HCT116 (cell line): ENCODE measurements around the gene ZNF536.
"Not testable (repeated sequence)": the region's sequence is repeated elsewhere in the genome, so short reads cannot be mapped to it uniquely, and the experiment has no call there.

ENCODE experiments used
- ATF3 ChIP-seq: IDR thresholded peaks from 2 replicates; pipeline ENCODE4 v1.6.1; 2012
- CEBPB ChIP-seq: IDR thresholded peaks from 2 replicates; pipeline ENCODE4 v1.6.1; 2012; ENCODE audit warnings: low read depth
- CTCF ChIP-seq, 3 experiments: fragments of 200-600 bp in 1 of 3; sonication (generic) in 1 of 3; IDR thresholded peaks in 2 of 3; conservative IDR thresholded peaks in 1 of 3; 2 replicates each; pipeline ENCODE4 v1.5.1; 2012 to 2017; ENCODE audit warnings: low read depth in 2 of 3, low read length in 2 of 3, antibody characterized with exemption in 1 of 3, borderline replicate concordance in 1 of 3, control low read depth in 1 of 3, mild to moderate bottlenecking in 1 of 3, mixed read lengths in 1 of 3, mixed run types in 1 of 3, moderate library complexity in 1 of 3; ENCODE audit not compliant: insufficient read depth in 1 of 3
- EZH2 ChIP-seq: fragments of 200-600 bp; sonication (generic); IDR thresholded peaks from 2 replicates; pipeline ENCODE4 v1.6.1; 2017; ENCODE audit warnings: antibody characterized with exemption, mixed run types
- EZH2phosphoT487 ChIP-seq: fragments of 200-600 bp; IDR thresholded peaks from 2 replicates; pipeline ENCODE4 v1.6.1; 2018; ENCODE audit warnings: antibody characterized with exemption, borderline replicate concordance
- JUND ChIP-seq: IDR thresholded peaks from 2 replicates; pipeline ENCODE4 v1.6.1; 2012
- POLR2A ChIP-seq: IDR thresholded peaks from 2 replicates; pipeline ENCODE4 v1.7.0; 2011; ENCODE audit warnings: borderline replicate concordance; ENCODE audit not compliant: insufficient read depth, insufficient read length; ENCODE audit errors: extremely low read depth
- RAD21 ChIP-seq: IDR thresholded peaks from 2 replicates; pipeline ENCODE4 v1.6.1; 2012; ENCODE audit warnings: low read depth, mild to moderate bottlenecking
- REST ChIP-seq: IDR thresholded peaks from 2 replicates; pipeline ENCODE4 v1.6.1; 2012; ENCODE audit warnings: low read depth
- SP1 ChIP-seq: IDR thresholded peaks from 2 replicates; pipeline ENCODE4 v1.6.1; 2012; ENCODE audit warnings: low read depth
- TCF7L2 ChIP-seq: IDR thresholded peaks from 2 replicates; pipeline ENCODE4 v1.7.0; 2011; ENCODE audit warnings: borderline replicate concordance, inconsistent platforms; ENCODE audit not compliant: insufficient read depth, insufficient read length; ENCODE audit errors: extremely low read depth
- YY1 ChIP-seq: IDR thresholded peaks from 2 replicates; pipeline ENCODE4 v1.6.1; 2011; ENCODE audit warnings: low read length, low read depth, moderate library complexity, mild to moderate bottlenecking; ENCODE audit not compliant: insufficient replicate concordance; ENCODE audit errors: extremely low read depth

- TF ChIP-seq CTCF (IDR thresholded peaks at IDR 0.05 in 2 of 3, conservative IDR thresholded peaks at IDR 0.05 in 1 of 3; ENCODE audit: borderline replicate concordance in 1 of 3, insufficient read depth in 1 of 3, low read depth in 2 of 3, low read length in 2 of 3); SP1; EZH2; JUND; REST; POLR2A; RAD21; CEBPB; ATF3; YY1; EZH2phosphoT487; TCF7L2: not testable (repeated sequence)
These were observed 25.7 kb upstream of the ZNF536 start for GRCh38 chr19:30346468-30346867.
